PFSK-1 (cell line): Measurements from ENCODE around the gene ECT2L.

Experiments used
- SIN3A ChIP-seq: IDR thresholded peaks from 2 replicates; pipeline ENCODE4 v1.6.1; 2012; ENCODE audit warnings: mild to moderate bottlenecking, low read length, moderate library complexity, borderline replicate concordance; ENCODE audit not compliant: insufficient read depth
- TAF1 ChIP-seq: IDR thresholded peaks from 2 replicates; pipeline ENCODE4 v1.6.1; 2012; ENCODE audit warnings: low read length, control low read depth, borderline replicate concordance; ENCODE audit not compliant: insufficient read depth
- TF ChIP-seq, protein P1 (sequence below), 2 experiments: IDR thresholded peaks; 2 replicates each; pipeline versions ENCODE4 v1.6.1 to v1.8.0; 2011 to 2012; ENCODE audit warnings: low read depth in 2 of 2, low read length in 2 of 2, control low read depth in 1 of 2, inconsistent platforms in 1 of 2, mild to moderate bottlenecking in 1 of 2, moderate library complexity in 1 of 2; ENCODE audit not compliant: insufficient read depth in 1 of 2

GRCh38 chr6:138832182-138832581 is 36.3 kb downstream of the ECT2L start:
- TF ChIP-seq TAF1 (no peak), SIN3A (no peak)
- TF ChIP-seq, protein P1, sequence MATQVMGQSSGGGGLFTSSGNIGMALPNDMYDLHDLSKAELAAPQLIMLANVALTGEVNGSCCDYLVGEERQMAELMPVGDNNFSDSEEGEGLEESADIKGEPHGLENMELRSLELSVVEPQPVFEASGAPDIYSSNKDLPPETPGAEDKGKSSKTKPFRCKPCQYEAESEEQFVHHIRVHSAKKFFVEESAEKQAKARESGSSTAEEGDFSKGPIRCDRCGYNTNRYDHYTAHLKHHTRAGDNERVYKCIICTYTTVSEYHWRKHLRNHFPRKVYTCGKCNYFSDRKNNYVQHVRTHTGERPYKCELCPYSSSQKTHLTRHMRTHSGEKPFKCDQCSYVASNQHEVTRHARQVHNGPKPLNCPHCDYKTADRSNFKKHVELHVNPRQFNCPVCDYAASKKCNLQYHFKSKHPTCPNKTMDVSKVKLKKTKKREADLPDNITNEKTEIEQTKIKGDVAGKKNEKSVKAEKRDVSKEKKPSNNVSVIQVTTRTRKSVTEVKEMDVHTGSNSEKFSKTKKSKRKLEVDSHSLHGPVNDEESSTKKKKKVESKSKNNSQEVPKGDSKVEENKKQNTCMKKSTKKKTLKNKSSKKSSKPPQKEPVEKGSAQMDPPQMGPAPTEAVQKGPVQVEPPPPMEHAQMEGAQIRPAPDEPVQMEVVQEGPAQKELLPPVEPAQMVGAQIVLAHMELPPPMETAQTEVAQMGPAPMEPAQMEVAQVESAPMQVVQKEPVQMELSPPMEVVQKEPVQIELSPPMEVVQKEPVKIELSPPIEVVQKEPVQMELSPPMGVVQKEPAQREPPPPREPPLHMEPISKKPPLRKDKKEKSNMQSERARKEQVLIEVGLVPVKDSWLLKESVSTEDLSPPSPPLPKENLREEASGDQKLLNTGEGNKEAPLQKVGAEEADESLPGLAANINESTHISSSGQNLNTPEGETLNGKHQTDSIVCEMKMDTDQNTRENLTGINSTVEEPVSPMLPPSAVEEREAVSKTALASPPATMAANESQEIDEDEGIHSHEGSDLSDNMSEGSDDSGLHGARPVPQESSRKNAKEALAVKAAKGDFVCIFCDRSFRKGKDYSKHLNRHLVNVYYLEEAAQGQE (IDR thresholded peaks at IDR 0.05; ENCODE audit: insufficient read depth in 1 of 2, low read depth in 2 of 2, low read length in 2 of 2): no peak
